NCI-H2227 (cell line): Measurements from ENCODE around the gene WDR20.
"Not testable (repeated sequence)": the region's sequence is repeated elsewhere in the genome, so short reads cannot be mapped to it uniquely, and the experiment has no call there.

Experiments used
- DNase-seq: peaks from one replicate; lab custom pipeline; 2025; ENCODE audit not compliant: unreplicated experiment; lab: John Stamatoyannopoulos, UW

The WDR20 gene

DNA sequence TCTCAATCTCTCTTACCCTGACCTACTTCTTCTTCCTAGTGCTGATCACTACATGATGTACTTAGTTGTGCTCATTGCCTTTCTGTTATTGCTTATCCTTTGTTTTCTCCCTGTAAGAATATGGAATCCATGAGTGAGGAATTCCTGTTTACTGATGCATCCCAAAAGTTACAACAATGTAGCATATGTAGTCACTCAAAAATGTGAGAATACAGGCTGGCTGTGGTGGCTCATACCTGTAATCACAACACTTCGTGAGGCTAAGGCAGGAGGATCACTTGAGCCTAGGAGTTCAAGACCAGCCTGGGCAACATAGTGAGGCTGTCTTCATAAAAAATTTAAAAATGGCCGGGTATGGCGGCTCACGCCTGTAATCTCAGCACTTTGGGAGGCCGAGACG is 8.0 kb upstream of the WDR20 start:
- DNase-seq, result no peak

DNA sequence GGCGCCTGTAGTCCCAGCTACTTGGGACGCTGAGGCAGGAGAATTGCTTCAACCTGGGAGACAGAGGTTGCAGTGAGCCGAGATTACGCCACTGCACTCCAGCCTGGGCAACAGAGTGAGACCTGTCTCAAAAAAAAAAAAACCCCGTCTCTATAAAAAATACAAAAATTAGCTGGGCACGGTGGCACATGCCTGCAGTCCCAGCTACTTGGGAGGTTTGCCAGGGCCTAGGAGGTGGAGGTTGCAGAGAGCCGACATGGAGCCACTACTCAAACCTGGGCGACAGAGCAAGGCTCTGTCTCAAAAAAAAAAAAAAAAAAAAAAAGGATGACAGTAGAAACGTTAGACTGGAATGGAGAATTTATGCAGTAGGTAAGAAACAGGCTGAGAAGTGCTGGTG is 5.7 kb upstream of the WDR20 start:
- DNase-seq, result not testable (repeated sequence)

DNA sequence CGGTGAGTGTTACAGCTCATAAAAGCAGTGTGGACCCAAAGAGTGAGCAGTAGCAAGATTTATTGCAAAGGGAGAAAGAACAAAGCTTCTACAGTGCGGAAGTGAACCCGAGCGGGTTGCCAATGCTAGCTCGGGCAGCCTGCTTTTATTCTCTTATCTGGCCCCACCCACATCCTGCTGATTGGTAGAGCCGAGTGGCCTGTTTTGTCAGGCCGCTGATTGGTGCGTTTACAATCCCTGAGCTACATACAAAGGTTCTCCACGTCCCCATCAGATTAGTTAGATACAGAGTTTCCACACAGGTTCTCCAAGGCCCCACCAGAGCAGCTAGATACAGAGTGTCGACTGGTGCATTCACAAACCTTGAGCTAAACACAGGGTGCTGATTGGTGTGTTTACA is 5.0 kb upstream of the WDR20 start:
- DNase-seq, result not testable (repeated sequence)

DNA sequence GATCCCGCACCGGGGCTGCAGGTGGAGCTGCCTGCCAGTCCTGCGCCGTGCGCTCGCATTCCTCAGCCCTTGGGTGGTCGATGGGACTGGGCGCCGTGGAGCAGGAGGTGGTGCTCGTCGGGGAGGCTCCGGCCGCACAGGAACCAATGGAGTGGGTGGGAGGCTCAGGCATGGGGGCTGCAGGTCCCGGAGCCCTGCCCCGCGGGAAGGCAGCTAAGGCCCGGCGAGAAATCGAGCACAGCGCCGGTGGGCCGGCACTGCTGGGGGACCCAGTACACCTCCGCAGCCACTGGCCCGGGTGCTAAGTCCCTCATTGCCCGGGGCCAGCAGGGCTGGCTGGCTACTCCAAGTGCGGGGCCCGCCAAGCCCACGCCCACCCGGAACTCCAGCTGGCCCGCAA is 4.2 kb upstream of the WDR20 start:
- not testable (repeated sequence) for DNase-seq

DNA sequence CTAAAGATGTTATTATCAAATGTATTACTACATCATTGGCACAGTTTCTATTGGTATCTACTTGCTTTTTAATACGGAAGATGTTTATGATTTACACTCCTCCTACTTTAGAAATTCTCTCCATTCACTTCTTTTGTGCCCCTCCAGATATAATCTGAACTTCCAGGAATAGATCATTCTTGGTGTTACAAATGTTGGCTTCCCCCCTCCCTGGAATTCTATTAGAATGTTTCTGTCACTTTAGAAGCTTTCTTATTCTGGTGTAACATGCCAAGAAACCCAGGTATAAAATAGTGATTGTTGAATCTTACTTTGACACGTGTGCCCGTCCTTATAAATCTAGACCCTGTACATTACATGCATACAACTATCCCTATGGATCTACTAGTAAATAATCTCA is 1.2 kb upstream of the WDR20 start:
- DNase-seq, result no peak

DNA sequence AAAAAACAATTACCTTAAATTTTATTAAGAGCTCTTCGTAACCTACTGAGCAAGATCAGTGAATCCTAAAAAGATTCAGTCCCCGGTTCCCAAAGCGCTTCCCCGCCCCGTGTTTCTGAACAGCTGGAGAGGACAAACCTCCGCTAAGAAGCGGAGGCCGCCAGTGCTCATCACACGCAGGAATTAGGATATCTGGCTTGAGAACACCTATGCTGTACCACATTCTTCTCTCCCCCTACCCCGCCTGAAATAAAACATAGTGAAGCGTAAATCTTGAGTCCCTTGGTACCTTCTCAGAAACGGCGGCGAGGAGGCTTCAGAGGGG is 774 bp upstream of the WDR20 start:
- no peak for DNase-seq

DNA sequence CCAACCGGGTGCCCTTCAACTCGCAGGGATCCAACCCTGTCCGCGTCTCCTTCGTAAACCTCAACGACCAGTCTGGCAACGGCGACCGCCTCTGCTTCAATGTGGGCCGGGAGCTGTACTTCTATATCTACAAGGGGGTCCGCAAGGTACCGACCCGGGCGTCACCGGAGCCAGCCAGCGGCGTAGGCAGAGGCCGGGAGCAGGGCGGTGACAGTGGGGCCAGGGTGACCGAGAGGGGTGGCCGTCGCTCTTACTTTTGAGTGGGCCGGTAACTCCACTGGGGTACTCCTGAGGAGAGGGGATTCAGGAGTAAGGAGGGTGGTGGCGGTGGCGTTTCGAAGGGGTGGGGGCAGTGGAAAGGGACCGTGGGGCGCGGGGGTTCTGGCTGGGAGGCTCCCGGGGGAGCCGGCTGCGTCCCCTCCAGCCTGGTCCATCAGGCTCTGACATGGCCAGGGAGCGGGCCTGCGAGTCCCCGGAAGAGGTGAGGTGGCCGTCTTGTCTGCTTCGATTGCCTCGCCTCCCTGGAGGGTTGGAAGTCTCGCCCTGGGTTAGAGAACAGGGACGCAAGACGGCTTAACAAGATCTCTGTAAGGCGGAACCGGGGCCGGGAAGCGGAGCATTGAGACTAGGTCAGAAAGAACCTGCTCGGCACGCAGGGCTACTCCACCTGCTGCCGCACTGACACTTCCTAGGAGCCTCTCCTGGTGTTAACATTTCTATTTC is 491 bp downstream of the WDR20 start:
- DNase-seq, result no peak

DNA sequence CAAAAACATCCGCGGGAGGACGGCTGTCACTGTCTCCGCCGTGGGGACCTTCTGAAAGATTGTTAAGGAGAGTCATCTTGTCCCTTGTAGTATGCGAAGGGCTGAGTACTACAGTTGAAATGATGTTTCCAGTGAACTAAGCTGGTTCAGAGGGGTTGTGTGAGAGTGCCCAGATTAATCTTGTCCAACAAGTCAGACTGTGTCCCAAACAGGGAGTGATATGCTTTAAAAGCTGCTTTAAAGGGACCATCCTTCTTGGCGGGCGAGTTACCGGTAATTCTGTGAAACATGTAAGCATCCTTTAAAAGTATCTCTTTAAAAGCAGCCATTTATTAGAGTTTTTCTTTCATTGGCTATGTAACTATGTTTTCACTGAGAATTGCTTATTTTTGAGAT is 1.1 kb downstream of the WDR20 start:
- DNase-seq, result no peak

DNA sequence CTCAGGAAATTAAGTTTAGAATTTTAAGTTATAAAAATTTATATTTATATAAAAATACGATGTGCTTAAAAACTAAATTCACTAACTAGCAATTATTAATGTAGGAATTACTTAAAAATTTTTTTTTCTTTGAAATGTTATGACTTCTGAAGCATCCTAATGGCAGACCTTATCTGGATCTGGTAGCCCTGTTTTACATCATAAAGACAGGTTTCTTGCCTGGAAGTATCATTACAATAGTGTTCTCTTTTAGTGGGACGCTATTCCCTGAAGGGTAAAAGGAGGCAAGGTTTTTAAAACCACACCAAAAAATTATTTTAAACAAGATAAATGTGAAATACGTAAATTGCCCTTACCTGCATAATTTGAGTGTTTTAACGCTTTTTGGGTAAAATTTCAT is 2.1 kb downstream of the WDR20 start:
- no peak for DNase-seq

DNA sequence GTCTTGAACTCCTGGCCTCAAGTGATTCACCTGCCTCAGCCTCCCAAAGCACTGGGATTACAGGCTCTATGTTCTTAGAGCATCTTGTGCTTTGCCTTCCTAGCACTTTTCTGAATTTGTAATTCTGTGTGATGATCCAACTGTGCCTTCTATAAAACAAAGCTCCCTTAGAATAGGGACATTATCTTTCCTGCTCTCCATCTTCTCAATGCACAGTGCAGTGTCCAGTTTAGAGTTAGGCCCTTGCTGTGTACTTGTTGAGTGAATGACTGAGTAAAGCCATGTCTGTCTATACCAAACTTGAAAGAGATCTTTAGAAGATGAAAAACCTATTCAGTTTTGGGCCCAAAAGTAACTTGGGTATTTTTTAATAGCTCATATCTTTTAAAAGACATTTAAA is 5.2 kb downstream of the WDR20 start:
- no peak for DNase-seq

DNA sequence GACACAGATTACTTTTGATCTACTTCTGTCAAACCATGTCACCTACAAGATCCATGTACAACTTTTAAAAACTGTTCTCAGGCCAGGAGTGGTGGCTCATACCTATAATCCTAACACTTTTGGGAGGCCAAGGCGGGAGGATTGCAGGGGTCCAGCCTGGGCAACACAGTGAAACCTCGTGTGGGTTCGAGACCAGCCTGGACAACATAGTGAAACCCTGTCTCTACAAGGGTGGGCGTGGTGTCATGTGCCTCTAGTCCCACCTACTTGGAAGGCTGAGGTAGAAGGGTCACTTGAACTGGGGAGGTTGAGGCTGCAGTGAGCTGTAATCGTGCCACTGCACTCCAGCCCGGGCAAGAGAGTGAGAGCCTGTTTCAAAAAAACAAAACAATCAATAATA is 5.7 kb downstream of the WDR20 start:
- no peak for DNase-seq

DNA sequence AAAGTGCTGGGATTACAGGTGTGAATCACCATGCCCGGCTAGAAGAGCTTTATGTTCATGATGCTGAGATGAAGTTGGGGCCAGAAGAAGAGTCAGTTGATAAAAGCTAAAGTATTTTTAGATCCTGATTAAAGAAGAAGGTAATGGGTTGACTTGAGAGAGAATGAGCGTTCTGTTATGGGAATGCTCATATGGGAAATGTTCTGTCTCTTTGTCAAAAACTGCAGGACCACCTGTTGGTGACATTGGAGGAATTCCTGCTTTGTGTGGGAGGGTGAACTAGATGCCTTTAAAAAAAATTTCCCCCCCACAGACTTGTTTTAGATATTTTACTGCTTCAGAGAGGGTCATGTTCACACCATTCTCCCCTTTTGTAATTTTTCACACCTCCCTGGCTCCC is 6.7 kb downstream of the WDR20 start:
- DNase-seq, result no peak

DNA sequence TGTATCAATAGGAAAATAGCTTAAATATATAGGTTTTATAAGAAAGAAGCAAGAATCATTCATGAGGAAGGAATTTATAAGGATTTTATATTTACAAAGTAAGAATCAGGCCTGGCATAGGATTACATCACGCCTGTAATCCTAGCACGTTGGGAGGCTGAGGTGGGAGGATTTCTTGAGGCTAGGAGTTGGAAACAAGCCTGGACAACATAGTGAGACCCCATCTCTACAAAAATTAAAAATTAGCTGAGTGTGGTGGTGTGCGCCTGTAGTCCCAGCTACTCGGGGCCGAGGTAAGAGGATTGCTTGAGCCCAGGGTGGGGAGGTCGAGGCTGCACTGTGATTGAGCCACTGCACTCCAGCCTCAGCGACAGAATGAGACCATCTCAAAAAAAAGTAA is 10.4 kb downstream of the WDR20 start:
- DNase-seq, result no peak

DNA sequence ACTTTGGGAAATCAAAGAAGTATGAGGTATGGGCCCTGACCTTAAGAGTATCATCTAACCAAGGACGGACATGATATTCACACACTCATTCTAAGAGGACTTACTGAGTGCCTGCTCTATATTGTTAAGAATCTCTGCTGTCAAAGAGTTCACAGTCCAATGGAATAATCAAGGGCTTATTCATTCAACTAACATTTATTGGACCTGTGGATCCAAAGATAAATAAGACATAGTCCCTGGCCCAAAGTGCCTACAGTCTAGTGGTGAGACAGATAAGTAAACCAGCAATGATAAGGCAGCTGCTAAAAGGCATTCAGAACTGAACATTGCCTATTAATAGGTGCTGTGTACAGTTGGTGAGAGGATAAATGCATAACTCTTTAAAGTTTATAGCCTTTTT is 11.0 kb downstream of the WDR20 start:
- no peak for DNase-seq

DNA sequence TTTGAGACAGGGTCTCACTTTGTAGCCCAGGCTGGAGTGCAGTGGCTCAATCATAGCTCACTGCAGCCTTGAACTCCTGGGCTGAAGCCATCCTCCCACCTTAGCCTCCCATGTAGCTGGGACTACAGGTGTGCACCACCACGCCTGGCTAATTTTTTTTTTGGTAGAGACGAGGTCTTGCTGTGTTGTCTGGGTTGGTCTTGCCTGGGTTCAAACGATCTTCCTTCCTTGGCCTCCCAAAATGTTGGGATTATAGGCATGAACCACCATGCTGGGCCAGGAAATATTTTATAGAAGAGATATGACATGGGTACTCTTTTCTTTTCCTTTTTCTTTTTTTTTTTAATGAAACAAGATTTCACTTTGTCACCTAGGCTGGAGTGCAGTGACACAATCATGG is 11.7 kb downstream of the WDR20 start:
- not testable (repeated sequence) for DNase-seq

DNA sequence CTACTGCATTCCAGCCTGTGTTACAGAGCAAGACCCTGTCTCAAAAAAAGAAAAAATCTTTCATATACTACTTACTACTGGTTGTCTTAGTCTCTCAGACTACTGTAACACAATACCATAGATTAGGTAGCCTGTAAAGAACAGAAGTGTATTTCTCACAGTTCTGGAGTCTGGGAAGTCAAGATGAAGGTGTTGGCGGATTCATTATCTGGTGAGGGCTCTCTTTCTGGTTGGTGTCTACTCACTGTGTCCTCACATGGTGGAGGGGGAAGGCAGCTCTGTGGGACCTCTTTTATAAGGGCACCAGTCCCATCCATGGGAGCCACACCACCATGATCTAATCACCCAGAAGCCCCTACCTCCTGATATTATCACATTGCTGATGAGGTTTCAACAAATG is 14.4 kb downstream of the WDR20 start:
- no peak for DNase-seq

DNA sequence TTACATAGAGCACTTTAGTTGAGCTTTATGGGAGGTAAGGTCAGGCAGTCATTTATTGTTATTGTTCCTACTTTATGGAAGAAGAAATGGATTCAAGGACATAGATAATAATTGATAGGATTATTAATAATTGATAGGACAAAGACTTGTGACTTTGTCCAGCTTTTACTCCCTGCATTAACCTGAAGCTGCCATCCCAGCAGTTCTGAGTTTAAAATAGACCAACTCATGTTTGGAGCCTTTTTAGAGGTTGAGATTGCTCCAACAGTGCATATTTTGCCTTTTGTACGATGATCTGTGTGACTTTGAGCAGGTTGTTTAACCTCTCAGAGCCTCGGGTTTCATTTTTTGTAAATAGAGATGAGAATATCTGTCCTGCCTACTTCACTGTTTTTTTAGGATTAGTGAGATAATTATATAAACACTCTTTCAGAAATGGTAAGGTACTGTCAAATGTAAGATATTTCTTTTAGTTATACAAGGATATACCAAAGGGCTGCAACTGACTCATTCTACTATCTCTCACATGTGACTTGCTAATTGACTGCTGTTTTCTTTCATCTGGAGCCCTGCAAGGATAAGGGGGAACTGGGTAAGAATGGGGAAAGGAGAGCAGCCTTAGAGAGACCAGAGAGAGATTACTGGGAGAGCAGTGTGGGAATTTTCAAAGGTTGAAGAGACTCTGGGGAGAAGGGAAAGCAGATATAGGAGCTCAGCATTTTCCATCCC is 15.3 kb downstream of the WDR20 start:
- DNase-seq, result no peak

DNA sequence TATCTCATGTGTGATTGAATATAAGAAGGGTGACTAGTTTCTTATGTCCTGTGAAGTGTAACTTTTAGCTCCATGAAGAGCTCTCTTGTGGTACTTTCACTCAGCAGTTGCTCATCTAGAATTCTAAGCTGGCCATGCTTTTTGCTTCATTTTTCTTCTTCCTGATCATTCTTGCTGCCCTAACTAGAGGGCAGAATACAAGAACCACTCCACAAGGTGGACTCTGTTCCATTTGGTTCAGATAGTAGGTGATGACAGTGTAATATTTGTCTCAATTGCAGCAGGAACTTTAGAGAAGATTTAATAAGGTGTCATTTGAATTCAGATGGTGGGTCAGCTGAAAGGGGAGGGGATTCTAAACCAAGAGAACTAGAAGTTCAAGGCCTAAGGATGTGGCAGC is 17.6 kb downstream of the WDR20 start:
- DNase-seq, result no peak

DNA sequence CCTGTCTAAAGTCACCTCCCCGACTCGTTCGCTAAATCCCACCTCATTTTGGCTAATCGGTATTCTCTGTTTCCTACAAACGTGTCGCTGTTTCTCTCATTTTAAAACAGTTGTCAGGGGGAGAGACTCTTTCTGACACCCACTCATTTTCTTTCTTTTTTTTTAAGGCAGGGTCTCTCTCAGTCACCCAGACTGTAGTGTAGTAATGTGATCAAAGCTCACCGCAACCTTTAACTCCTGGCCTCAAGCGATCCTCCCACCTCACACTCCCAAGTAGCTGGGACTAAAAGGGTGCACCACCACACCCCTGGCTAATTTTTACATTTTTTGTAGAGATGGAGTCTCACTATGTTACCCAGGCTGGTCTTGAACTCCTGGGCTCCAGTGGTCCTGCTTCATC is 19.1 kb downstream of the WDR20 start:
- no peak for DNase-seq

DNA sequence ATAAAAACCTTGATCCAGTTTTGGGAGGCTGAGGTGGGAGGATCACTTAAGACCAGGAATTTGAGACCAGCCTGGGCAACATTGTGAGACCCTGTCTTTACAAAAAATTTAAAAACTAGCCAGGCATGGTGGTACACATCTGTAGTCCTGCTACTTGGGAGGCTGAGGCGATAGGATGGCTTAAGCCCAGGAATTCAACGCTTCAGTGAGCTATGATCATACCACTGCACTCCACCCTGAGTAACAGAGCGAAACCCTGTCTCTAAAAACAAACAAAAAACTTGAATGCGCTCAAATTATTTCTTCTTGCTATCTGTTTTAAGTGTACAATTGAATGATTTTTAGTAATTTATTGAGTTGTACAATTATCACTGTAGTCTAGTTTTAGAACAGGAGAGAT is 20.1 kb downstream of the WDR20 start:
- no peak for DNase-seq

DNA sequence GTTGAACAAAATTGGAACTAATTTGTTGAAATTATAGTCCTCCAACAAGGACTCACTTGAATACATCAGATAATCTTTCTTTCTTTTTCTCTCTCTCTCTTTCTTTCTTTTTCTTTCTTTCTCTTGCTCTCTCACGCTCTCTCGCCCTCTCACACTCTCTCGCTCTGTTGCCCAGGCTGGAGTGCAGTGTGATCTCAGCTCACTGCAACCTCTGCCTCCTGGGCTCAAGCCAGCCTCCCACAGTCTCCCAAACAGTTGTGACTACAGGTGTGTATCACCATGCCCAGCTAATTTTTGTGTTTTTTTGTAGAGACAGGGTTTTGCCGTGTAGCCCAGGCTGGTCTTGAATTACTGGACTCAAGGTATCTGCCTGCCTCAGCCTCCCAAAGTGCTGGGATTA is 22.8 kb downstream of the WDR20 start:
- DNase-seq, result no peak

DNA sequence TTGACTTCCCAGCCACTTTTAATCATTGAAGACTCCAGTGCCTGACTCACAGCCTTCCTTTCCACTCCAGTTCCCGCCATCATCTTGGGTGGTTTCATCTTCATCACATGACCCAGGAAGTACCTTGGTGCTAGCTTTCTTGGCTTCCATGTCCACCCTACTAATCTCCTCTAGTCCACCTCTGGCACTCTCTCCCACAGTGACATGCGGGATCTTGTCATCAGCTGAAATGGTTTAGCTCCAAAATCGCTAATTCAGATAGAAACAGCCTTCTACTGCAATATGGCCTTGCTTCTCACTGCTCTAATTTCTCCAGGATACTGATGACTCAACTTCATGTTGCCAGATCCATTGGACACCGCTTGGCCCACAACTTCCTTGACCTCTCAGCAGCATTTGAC is 24.5 kb downstream of the WDR20 start:
- DNase-seq, result no peak

DNA sequence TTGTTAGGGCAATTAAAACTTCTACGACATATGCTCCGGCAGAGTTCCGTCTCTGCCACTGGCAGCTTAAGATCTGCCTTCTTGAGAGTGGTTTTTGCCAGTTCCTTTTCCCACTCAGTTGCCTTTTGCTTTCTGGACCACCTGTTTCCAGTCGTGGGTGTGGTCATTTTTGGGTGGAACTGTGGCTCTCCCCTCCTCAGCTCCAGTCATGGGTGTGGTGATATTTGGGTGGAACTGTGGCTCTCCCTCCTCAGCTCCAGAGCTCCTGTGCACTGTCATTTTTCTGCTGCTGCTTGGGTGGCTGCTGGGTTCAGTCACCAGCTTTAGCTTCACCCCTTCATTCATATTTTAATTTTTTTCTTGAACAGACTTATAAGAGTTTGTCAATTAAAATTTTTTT is 25.3 kb downstream of the WDR20 start:
- DNase-seq, result no peak
